HepG2 (cell line): ENCODE data around the gene OLAH.

Experiments
- ARID2 ChIP-seq: sonication (generic); formaldehyde crosslinking; IDR thresholded peaks from 2 replicates; pipeline ENCODE4 v1.8.1; 2022; ENCODE audit warnings: mild to moderate bottlenecking, missing genetic modification reagents, borderline replicate concordance
- ARID3A ChIP-seq: IDR thresholded peaks from 2 replicates; pipeline ENCODE4 v1.6.1; 2012; ENCODE audit warnings: low read depth, low read length, improper control_type of control experiment
- CTCF ChIP-seq: sonication (generic); formaldehyde crosslinking; IDR thresholded peaks from 2 replicates; pipeline ENCODE4 v1.5.0; 2020; ENCODE audit warnings: mild to moderate bottlenecking, missing genetic modification reagents, moderate library complexity
- GABPA ChIP-seq, 2 experiments: IDR thresholded peaks; 2 replicates each; pipeline ENCODE4 v1.6.1; 2011 to 2016; ENCODE audit warnings: low read depth in 2 of 2, low read length in 1 of 2, missing biosample characterization in 1 of 2, missing genetic modification characterization in 1 of 2
- IRX3 ChIP-seq: sonication (generic); formaldehyde crosslinking; IDR thresholded peaks from 2 replicates; pipeline ENCODE4 v1.8.1; 2023; ENCODE audit warnings: mild to moderate bottlenecking, low read depth, missing genetic modification reagents, borderline replicate concordance
- NFKB2 ChIP-seq: sonication (generic); formaldehyde crosslinking; IDR thresholded peaks from 2 replicates; pipeline ENCODE4 v1.4.0; 2020; ENCODE audit warnings: missing genetic modification reagents, borderline replicate concordance
- NR3C1 ChIP-seq: sonication (generic); formaldehyde crosslinking; IDR thresholded peaks from 2 replicates; pipeline ENCODE4 v1.4.0; 2020; ENCODE audit warnings: missing genetic modification reagents
- POLR2AphosphoS5 ChIP-seq: IDR thresholded peaks from 2 replicates; pipeline ENCODE4 v1.6.1; 2012; ENCODE audit warnings: low read depth, low read length
- RXRA ChIP-seq: sonication (generic); formaldehyde crosslinking; IDR thresholded peaks from 2 replicates; pipeline ENCODE4 v1.5.1; 2020; ENCODE audit warnings: missing genetic modification reagents
- ZNF124 ChIP-seq: sonication (generic); formaldehyde crosslinking; IDR thresholded peaks from 2 replicates; pipeline ENCODE4 v1.4.0; 2020; ENCODE audit warnings: missing genetic modification reagents
- ZNF343 ChIP-seq: sonication (generic); formaldehyde crosslinking; IDR thresholded peaks from 2 replicates; pipeline ENCODE4 v1.4.0; 2020; ENCODE audit warnings: mild to moderate bottlenecking, missing genetic modification reagents
- ZNF510 ChIP-seq: sonication (generic); formaldehyde crosslinking; IDR thresholded peaks from 2 replicates; pipeline ENCODE4 v1.4.0; 2020; ENCODE audit warnings: low read depth, mild to moderate bottlenecking, missing genetic modification reagents
- ZNF75D ChIP-seq: sonication (generic); formaldehyde crosslinking; IDR thresholded peaks from 2 replicates; pipeline ENCODE4 v1.8.1; 2023; ENCODE audit warnings: missing genetic modification reagents, mild to moderate bottlenecking, borderline replicate concordance

- no peak for TF ChIP-seq NFKB2 (CRISPR knock-in tag)
- no peak for TF ChIP-seq ZNF343 (CRISPR knock-in tag)
- TF ChIP-seq ZNF75D (CRISPR knock-in tag), result no peak
- TF ChIP-seq IRX3 (CRISPR knock-in tag), result no peak
- no peak for TF ChIP-seq ARID3A
- TF ChIP-seq CTCF (CRISPR knock-in tag), result no peak
- TF ChIP-seq ZNF510 (CRISPR knock-in tag), result no peak
- TF ChIP-seq POLR2AphosphoS5, result no peak
- TF ChIP-seq NR3C1 (CRISPR knock-in tag), result no peak
- TF ChIP-seq RXRA, result no peak
- TF ChIP-seq GABPA (IDR thresholded peaks at IDR 0.05; ENCODE audit: low read depth, low read length), result no peak
- TF ChIP-seq GABPA (CRISPR knock-in tag; IDR thresholded peaks at IDR 0.05; ENCODE audit: low read depth), result no peak
- TF ChIP-seq ZNF124, result no peak
- no peak for TF ChIP-seq ARID2 (CRISPR knock-in tag)
Observed at GRCh38 chr10:15120523-15120922, 76.8 kb downstream of the OLAH start.
